NT2/D1 (cell line): Measurements from ENCODE around the gene TRIM14.
"Not testable (repeated sequence)": the region's sequence is repeated elsewhere in the genome, so short reads cannot be mapped to it uniquely, and the experiment has no call there.

Experiments used
- DNase-seq: peaks from one replicate; pipeline ENCODE4 v3.0.0-alpha.2; 2011; ENCODE audit warnings: low read depth, low spot score
- H3K27me3 ChIP-seq: 2 replicates; pipeline ENCODE4 v1.6.0; 2011; ENCODE audit warnings: mild to moderate bottlenecking; ENCODE audit not compliant: insufficient read length, insufficient read depth
- H3K36me3 ChIP-seq: 2 replicates; pipeline ENCODE4 v1.6.1; 2011; ENCODE audit warnings: mild to moderate bottlenecking, low read length, mixed read lengths; ENCODE audit not compliant: insufficient read depth, insufficient read length
- H3K4me1 ChIP-seq: 2 replicates; pipeline ENCODE4 v1.5.1; 2011; ENCODE audit not compliant: insufficient read depth, insufficient read length
- H3K4me3 ChIP-seq: 2 replicates; pipeline ENCODE4 v1.5.1; 2011; ENCODE audit warnings: low read depth; ENCODE audit not compliant: insufficient read length
- H3K9ac ChIP-seq: 2 replicates; pipeline ENCODE4 v1.6.0; 2011; ENCODE audit warnings: low read depth; ENCODE audit not compliant: insufficient read length
- H3K9me3 ChIP-seq: 2 replicates; pipeline ENCODE4 v1.5.1; 2011; ENCODE audit warnings: mild to moderate bottlenecking, low read length; ENCODE audit not compliant: insufficient read depth
- SUZ12 ChIP-seq: IDR thresholded peaks from 2 replicates; pipeline ENCODE4 v1.6.1; 2011; ENCODE audit not compliant: insufficient read length, insufficient read depth; ENCODE audit errors: extremely low read depth
- YY1 ChIP-seq: IDR thresholded peaks from 2 replicates; pipeline ENCODE4 v1.6.1; 2011; ENCODE audit not compliant: insufficient read length, insufficient read depth
- ZNF274 ChIP-seq: IDR thresholded peaks from 2 replicates; pipeline ENCODE4 v1.6.1; 2011; ENCODE audit warnings: mild to moderate bottlenecking, low read depth, low read length

The TRIM14 gene

GRCh38 chr9:98121058-98121457, 2.0 kb upstream of the TRIM14 start:
- H3K4me3 ChIP-seq = no peak overlapping the region
- no peak overlapping the region for H3K9ac ChIP-seq
- TF ChIP-seq SUZ12 (no peak), YY1 (no peak), ZNF274 (no peak)
- DNase-seq = no peak
- peaks cover 3% of the 10 kb centered on the region for H3K4me1 ChIP-seq
- peaks cover 35% of the 10 kb centered on the region for H3K36me3 ChIP-seq
- H3K27me3 ChIP-seq = no peaks in the 10 kb centered on the region
- H3K9me3 ChIP-seq = no peaks in the 10 kb centered on the region

DNA sequence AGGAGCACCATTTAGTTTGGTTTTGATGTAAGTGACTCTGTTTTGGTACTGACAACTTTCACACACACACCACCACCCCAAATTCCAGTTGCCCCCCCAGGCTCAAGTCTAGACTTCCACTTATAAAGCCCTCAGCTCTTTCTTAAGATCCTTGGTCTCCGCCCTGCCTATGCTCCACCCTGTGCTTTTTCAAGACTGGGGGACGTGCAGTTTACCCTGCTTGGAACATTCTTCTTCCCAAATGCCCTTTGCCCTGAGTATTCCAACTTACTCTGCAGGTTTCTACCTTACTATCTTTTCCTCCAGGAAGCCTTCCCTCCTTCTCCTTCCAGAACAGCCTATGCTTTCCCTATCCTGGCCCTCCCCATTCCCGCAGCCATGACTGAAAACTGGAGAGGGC, 1.5 kb upstream of the TRIM14 start:
- no peaks in the 10 kb centered on the region for H3K9me3 ChIP-seq
- H3K9ac ChIP-seq = peak overlapping the region; percentile 53
- no peak for DNase-seq
- H3K36me3 ChIP-seq = peaks cover 40% of the 10 kb centered on the region
- TF ChIP-seq ZNF274 (no peak), SUZ12 (no peak), YY1 (no peak)
- H3K4me3 ChIP-seq = no peak overlapping the region
- H3K4me1 ChIP-seq = peaks cover 3% of the 10 kb centered on the region
- no peaks in the 10 kb centered on the region for H3K27me3 ChIP-seq

DNA sequence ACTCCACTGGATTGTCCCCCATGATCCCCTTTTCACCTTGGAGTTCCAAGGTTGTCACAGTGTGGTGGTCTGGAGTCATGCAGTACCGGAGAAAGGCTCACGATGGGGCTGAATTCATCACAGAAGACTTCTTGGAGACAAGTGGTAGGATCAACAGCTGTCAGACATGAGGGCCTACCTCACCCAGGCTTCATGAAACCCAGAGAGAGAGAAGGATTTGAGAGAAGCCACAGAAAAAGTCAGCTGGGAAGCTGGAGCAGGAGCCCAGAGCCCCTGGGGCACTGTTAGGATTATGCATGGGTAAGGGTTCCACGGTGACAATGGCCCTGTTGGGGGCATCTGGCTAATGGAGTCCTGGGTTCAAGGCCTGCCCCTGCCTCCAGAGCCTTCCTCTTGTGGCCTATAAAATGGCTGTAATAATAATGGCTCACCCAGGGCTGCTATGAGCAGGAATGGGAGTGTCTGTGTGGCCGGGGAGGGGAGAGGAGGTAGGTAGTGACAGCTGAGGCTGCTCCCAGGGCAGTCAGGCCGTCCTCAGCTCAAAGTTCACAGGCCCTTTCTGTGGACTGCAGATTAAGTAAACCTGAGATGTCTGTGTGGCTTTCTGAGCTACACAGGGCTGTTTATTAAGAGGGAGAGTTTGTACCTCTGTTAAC, 910 bp downstream of the TRIM14 start:
- Histone ChIP-seq H3K36me3 (peaks cover 26% of the 10 kb centered on the region), H3K4me1 (peaks cover 3% of the 10 kb centered on the region), H3K9me3 (no peaks in the 10 kb centered on the region), H3K27me3 (no peaks in the 10 kb centered on the region), H3K4me3 (peak overlapping the region; percentile 68), H3K9ac (peak overlapping the region; percentile 89)
- TF ChIP-seq SUZ12 (no peak), YY1 (no peak), ZNF274 (no peak)
- no peak for DNase-seq

DNA sequence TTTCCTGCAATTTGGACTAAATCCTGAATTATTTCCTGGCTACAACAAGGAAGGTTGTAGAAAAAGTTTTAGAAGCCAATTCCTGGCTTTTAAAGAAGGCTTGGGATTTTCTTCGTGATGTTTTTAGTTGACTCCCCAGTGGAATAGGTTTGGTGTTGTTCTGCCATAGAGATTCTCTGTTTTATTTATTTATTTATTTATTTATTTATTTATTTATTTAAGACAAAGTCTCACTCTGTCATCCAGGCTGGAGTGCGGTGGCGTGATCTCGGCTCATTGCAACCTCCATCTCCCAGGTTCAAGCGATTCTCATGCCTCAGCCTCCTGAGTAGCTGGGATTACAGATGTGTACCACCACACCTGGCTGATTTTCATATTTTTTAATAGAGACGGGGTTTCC, 1.9 kb downstream of the TRIM14 start:
- DNase-seq, H3K9ac ChIP-seq, H3K27me3 ChIP-seq, H3K9me3 ChIP-seq, H3K4me3 ChIP-seq, H3K4me1 ChIP-seq: not testable (repeated sequence)
- H3K36me3 ChIP-seq = peaks cover 16% of the 10 kb centered on the region

- TF ChIP-seq ZNF274 = no peak
- no peak for TF ChIP-seq YY1
- no peak for TF ChIP-seq SUZ12
- no peak overlapping the region for H3K4me3 ChIP-seq
- H3K36me3 ChIP-seq = peaks cover 39% of the 10 kb centered on the region
- no peaks in the 10 kb centered on the region for H3K4me1 ChIP-seq
- DNase-seq = peak; percentile 75
- no peak overlapping the region for H3K9ac ChIP-seq
- H3K27me3 ChIP-seq = no peaks in the 10 kb centered on the region
- H3K9me3 ChIP-seq = peaks cover 12% of the 10 kb centered on the region
Observed at GRCh38 chr9:98109052-98109451, 10.0 kb downstream of the TRIM14 start.

DNA sequence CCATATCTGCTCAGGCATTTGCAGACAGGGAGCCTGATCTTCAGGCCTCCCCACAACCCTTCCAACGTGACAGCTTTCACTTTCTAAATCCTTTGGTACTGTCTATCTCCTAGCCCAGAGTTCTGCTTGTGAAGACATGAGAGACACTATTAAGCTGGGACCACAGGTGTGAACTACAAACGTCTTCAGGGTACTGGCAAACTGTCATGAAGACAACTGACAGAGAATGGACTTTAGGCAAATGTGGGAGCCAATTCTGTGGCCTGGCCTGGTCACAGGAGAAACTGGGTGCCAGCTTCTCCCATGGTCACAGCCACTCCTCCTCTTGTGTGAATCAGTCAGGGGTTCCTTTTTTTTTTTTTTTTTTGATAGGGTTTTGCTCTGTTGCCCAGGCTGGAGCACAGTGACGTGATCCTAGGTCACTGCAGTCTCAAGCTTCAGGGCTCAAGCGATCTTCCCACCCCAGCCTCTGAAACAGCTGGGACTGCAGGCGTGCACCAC, 10.4 kb downstream of the TRIM14 start:
- Histone ChIP-seq H3K9ac (no peak overlapping the region), H3K27me3 (no peaks in the 10 kb centered on the region), H3K9me3 (peaks cover 12% of the 10 kb centered on the region), H3K4me1 (no peaks in the 10 kb centered on the region), H3K36me3 (peaks cover 39% of the 10 kb centered on the region), H3K4me3 (no peak overlapping the region)
- no peak for DNase-seq
- no peak for TF ChIP-seq ZNF274
- no peak for TF ChIP-seq SUZ12
- TF ChIP-seq YY1 = no peak

DNA sequence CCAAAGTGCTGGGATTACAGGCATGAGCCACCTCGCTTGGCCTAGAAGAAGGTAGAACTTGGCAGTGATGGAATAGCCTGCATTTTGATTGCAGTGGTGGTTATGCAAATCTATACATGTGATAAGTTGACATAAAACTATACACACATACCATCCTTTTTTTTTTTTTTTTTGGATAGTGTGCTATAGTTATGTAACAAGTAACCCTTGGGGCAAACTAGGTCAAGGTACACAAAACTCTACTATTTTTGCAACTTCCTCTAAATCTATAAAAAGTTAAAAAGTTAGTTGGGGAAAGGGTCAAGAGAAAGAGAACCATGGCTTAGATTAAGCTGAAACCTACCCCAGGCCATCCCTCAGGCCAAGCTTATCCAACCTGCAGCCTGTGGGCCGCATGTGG, 11.1 kb downstream of the TRIM14 start:
- no peak for DNase-seq
- H3K27me3 ChIP-seq = no peaks in the 10 kb centered on the region
- H3K4me1 ChIP-seq = no peaks in the 10 kb centered on the region
- H3K9ac ChIP-seq = no peak overlapping the region
- H3K4me3 ChIP-seq = no peak overlapping the region
- peaks cover 12% of the 10 kb centered on the region for H3K9me3 ChIP-seq
- peaks cover 39% of the 10 kb centered on the region for H3K36me3 ChIP-seq
- TF ChIP-seq YY1 = no peak
- TF ChIP-seq ZNF274 = no peak
- no peak for TF ChIP-seq SUZ12
